IPS DF 6.9 (cell line): Measurements from ENCODE around the gene UCK1.

ENCODE experiments used
- DNase-seq: peaks from one replicate; pipeline ENCODE4 v3.0.0-alpha.2; 2013; ENCODE audit warnings: low read depth, low spot score
- H3K27ac ChIP-seq: one replicate; pipeline ENCODE4 v1.5.1; 2013; ENCODE audit warnings: low read length, control low read depth
- H3K27me3 ChIP-seq: 2 replicates; pipeline ENCODE4 v1.6.1; 2013; ENCODE audit warnings: mild to moderate bottlenecking, low read length; ENCODE audit not compliant: control insufficient read depth, insufficient read depth
- H3K36me3 ChIP-seq: 2 replicates; pipeline ENCODE4 v1.6.1; 2013; ENCODE audit warnings: low read length; ENCODE audit not compliant: control insufficient read depth, insufficient read depth
- H3K4me1 ChIP-seq: 2 replicates; pipeline ENCODE4 v1.6.1; 2013; ENCODE audit warnings: low read length; ENCODE audit not compliant: control insufficient read depth, insufficient read depth
- H3K4me3 ChIP-seq: 2 replicates; pipeline ENCODE4 v1.5.1; 2013; ENCODE audit warnings: mild to moderate bottlenecking, low read length
- H3K9me3 ChIP-seq: 2 replicates; pipeline ENCODE4 v1.6.1; 2013; ENCODE audit warnings: low read length, inconsistent platforms; ENCODE audit not compliant: control insufficient read depth, insufficient read depth
- WGBS: extraction: QIAGEN DNeasy Blood & Tissue Kit; methylation state at CpG from one replicate; pipeline ENCODE4 v1.1.7; 2013; ENCODE audit warnings: mixed read lengths, missing lambda C conversion rate; ENCODE audit not compliant: insufficient read length, insufficient coverage; 5-methylcytosine and 5-hydroxymethylcytosine counted together

The UCK1 gene

GRCh38 chr9:131567910-131568309, 36.8 kb upstream of the UCK1 start:
- no peak overlapping the region for H3K27ac ChIP-seq
- no peaks in the 10 kb centered on the region for H3K27me3 ChIP-seq
- no CpG with 5 or more reads among the region's 8 CpGs for WGBS
- H3K4me3 ChIP-seq, result no peak overlapping the region
- DNase-seq, result no peak
- no peaks in the 10 kb centered on the region for H3K36me3 ChIP-seq
- H3K9me3 ChIP-seq, result no peaks in the 10 kb centered on the region
- H3K4me1 ChIP-seq, result no peaks in the 10 kb centered on the region

GRCh38 chr9:131566158-131566557, 35.1 kb upstream of the UCK1 start:
- no peaks in the 10 kb centered on the region for H3K4me1 ChIP-seq
- DNase-seq, result no peak
- WGBS, result no CpG with 5 or more reads among the region's 3 CpGs

GRCh38 chr9:131565369-131565768, 34.3 kb upstream of the UCK1 start:
- H3K4me1 ChIP-seq, result no peaks in the 10 kb centered on the region
- H3K36me3 ChIP-seq, result no peaks in the 10 kb centered on the region
- H3K27ac ChIP-seq, result no peak overlapping the region
- H3K4me3 ChIP-seq, result no peak overlapping the region
- H3K9me3 ChIP-seq, result no peaks in the 10 kb centered on the region
- no CpG with 5 or more reads among the region's 5 CpGs for WGBS
- no peak for DNase-seq
- no peaks in the 10 kb centered on the region for H3K27me3 ChIP-seq

More at GRCh38 chr9:131566158-131566557, 35.1 kb upstream of the UCK1 start:
- H3K27me3 ChIP-seq, result no peaks in the 10 kb centered on the region
- H3K36me3 ChIP-seq, result no peaks in the 10 kb centered on the region
- H3K4me3 ChIP-seq, result no peak overlapping the region
- H3K9me3 ChIP-seq, result no peaks in the 10 kb centered on the region
- H3K27ac ChIP-seq, result no peak overlapping the region

- Histone ChIP-seq H3K27ac (no peak overlapping the region), H3K4me3 (no peak overlapping the region), H3K36me3 (no peaks in the 10 kb centered on the region), H3K9me3 (no peaks in the 10 kb centered on the region), H3K4me1 (no peaks in the 10 kb centered on the region), H3K27me3 (no peaks in the 10 kb centered on the region)
- WGBS, result no CpG with 5 or more reads among the region's 9 CpGs
- no peak for DNase-seq
These were observed 31.2 kb upstream of the UCK1 start for GRCh38 chr9:131562032-131562959.

GRCh38 chr9:131559421-131560000, 28.4 kb upstream of the UCK1 start:
- no peaks in the 10 kb centered on the region for H3K4me1 ChIP-seq
- no peak overlapping the region for H3K4me3 ChIP-seq
- H3K27ac ChIP-seq, result no peak overlapping the region
- no peak for DNase-seq
- no peaks in the 10 kb centered on the region for H3K9me3 ChIP-seq
- H3K27me3 ChIP-seq, result peaks cover 11% of the 10 kb centered on the region
- no CpG with 5 or more reads among the region's 1 CpG for WGBS
- H3K36me3 ChIP-seq, result no peaks in the 10 kb centered on the region

- Histone ChIP-seq H3K4me3 (no peak overlapping the region), H3K27ac (no peak overlapping the region), H3K9me3 (no peaks in the 10 kb centered on the region), H3K36me3 (no peaks in the 10 kb centered on the region), H3K27me3 (peaks cover 13% of the 10 kb centered on the region), H3K4me1 (no peaks in the 10 kb centered on the region)
- WGBS, result no CpG with 5 or more reads among the region's 25 CpGs
- DNase-seq, result no peak
These were observed 26.9 kb upstream of the UCK1 start for GRCh38 chr9:131557855-131558548.

- H3K27me3 ChIP-seq, result peaks cover 13% of the 10 kb centered on the region
- no peaks in the 10 kb centered on the region for H3K36me3 ChIP-seq
- DNase-seq, result no peak
- WGBS, result no CpG with 5 or more reads among the region's 15 CpGs
- H3K9me3 ChIP-seq, result no peaks in the 10 kb centered on the region
- H3K27ac ChIP-seq, result no peak overlapping the region
- H3K4me3 ChIP-seq, result no peak overlapping the region
- H3K4me1 ChIP-seq, result no peaks in the 10 kb centered on the region
These were observed 25.0 kb upstream of the UCK1 start for GRCh38 chr9:131555841-131556673.

- no peak for DNase-seq
- Histone ChIP-seq H3K27me3 (peaks cover 13% of the 10 kb centered on the region), H3K27ac (no peak overlapping the region), H3K9me3 (no peaks in the 10 kb centered on the region), H3K36me3 (no peaks in the 10 kb centered on the region), H3K4me3 (peak overlapping the region; percentile 46; the same call in 1 of the 2 replicates), H3K4me1 (no peaks in the 10 kb centered on the region)
- WGBS, result no CpG with 5 or more reads among the region's 54 CpGs
These were observed 23.8 kb upstream of the UCK1 start for GRCh38 chr9:131554843-131555351.

GRCh38 chr9:131554087-131554842, 23.2 kb upstream of the UCK1 start:
- DNase-seq, result no peak
- H3K27ac ChIP-seq, result no peak overlapping the region
- no CpG with 5 or more reads among the region's 60 CpGs for WGBS
- peaks cover 13% of the 10 kb centered on the region for H3K27me3 ChIP-seq
- peak overlapping the region; percentile 46; the same call in 1 of the 2 replicates for H3K4me3 ChIP-seq
- H3K36me3 ChIP-seq, result no peaks in the 10 kb centered on the region
- H3K9me3 ChIP-seq, result no peaks in the 10 kb centered on the region
- no peaks in the 10 kb centered on the region for H3K4me1 ChIP-seq
